Measurements from ENCODE around the gene TBC1D2.

DNA sequence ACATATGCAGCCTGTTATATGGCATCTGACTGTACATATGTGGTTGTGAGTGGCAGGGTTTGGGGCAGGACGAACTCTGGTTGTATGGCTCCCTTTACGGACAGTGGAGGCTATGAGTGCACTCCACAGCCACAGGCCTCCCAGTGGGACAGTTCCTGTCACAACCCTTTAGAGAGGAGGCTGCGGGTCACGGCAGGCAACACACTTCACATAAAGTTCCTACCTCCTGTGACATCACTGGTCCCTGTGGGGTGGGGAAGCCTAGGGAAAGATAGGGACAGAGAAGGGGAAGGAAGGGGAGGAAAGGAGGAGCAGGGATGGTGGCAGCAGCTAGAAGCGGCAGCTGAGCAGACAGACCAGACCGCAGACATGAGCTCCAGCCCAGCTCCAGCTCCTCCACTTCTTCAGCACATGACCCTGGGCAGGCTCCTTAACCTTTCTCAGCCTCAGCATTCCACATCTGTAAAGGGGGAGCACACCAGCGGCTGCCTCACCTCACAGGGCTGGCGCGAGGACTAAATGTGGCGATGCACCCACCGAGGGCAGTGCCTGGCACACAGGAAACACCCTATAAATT is 35.6 kb downstream of the TBC1D2 start:
- TF ChIP-seq, protein P1, sequence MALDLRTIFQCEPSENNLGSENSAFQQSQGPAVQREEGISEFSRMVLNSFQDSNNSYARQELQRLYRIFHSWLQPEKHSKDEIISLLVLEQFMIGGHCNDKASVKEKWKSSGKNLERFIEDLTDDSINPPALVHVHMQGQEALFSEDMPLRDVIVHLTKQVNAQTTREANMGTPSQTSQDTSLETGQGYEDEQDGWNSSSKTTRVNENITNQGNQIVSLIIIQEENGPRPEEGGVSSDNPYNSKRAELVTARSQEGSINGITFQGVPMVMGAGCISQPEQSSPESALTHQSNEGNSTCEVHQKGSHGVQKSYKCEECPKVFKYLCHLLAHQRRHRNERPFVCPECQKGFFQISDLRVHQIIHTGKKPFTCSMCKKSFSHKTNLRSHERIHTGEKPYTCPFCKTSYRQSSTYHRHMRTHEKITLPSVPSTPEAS (tag by site-specific recombination; IDR thresholded peaks at IDR 0.05): no peak
- TF ChIP-seq, protein P2, sequence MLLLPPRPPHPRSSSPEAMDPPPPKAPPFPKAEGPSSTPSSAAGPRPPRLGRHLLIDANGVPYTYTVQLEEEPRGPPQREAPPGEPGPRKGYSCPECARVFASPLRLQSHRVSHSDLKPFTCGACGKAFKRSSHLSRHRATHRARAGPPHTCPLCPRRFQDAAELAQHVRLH (tag by site-specific recombination; IDR thresholded peaks at IDR 0.05): no peak
- no peak for TF ChIP-seq ZNF157 (tag by site-specific recombination; IDR thresholded peaks at IDR 0.05)
- TF ChIP-seq, protein P3, sequence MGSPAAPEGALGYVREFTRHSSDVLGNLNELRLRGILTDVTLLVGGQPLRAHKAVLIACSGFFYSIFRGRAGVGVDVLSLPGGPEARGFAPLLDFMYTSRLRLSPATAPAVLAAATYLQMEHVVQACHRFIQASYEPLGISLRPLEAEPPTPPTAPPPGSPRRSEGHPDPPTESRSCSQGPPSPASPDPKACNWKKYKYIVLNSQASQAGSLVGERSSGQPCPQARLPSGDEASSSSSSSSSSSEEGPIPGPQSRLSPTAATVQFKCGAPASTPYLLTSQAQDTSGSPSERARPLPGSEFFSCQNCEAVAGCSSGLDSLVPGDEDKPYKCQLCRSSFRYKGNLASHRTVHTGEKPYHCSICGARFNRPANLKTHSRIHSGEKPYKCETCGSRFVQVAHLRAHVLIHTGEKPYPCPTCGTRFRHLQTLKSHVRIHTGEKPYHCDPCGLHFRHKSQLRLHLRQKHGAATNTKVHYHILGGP (tag by site-specific recombination; IDR thresholded peaks at IDR 0.05): no peak
- TF ChIP-seq ZBTB20 (tag by site-specific recombination; IDR thresholded peaks at IDR 0.05): no peak
- TF ChIP-seq ZNF121 (tag by site-specific recombination; IDR thresholded peaks at IDR 0.05): no peak
- TF ChIP-seq CTCF (tag by site-specific recombination; IDR thresholded peaks at IDR 0.05): no peak
- no peak for TF ChIP-seq ZNF660 (tag by site-specific recombination; IDR thresholded peaks at IDR 0.05)
- TF ChIP-seq SCRT2 (tag by site-specific recombination; IDR thresholded peaks at IDR 0.05): no peak
- no peak for TF ChIP-seq ZBTB26 (tag by site-specific recombination; optimal IDR thresholded peaks at IDR 0.05)
- no peak for TF ChIP-seq ZNF18 (tag by site-specific recombination; IDR thresholded peaks at IDR 0.05)
- no peak for TF ChIP-seq ZNF473 (tag by site-specific recombination; IDR thresholded peaks at IDR 0.05)
- TF ChIP-seq ZNF76 (tag by site-specific recombination; IDR thresholded peaks at IDR 0.05; ENCODE audit: borderline replicate concordance, low read depth): no peak
